ENCODE results near the gene MED13.
"Not testable (repeated sequence)": the region's sequence is repeated elsewhere in the genome, so short reads cannot be mapped to it uniquely, and the experiment has no call there.

The MED13 gene

DNA sequence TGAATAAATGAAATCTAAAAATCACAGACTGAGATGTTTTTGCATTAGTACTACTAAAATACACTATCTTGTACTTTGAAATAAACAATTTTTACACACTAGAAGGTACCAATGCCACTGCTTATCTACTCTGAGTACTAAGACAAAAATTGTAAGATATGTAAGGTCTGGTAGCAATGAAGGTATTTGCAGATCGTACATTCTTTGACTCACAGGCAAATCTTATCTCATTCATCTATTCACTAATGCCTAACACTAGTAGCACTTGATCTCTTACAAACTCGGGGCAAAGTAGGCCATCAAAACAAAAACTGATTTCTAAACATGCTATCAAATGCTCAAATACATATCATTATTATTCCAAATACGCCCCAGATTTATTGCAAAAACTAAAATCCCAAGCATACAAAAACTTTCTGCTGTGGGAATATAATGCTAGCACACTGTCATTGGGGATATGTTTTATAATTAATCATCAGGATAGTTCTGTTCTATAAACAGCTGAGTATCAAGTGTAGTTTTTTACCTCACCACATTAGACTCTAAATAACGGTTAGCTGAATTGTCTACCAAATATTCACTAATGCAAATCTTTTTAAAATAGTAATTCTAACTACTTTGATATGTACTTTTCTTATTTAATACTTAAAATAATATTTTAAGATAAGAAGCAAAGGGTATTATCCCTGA lies 68.0 kb downstream of the MED13 start:
- DNase-seq (ENCODE audit: low read depth, low spot score) = no peak

DNA sequence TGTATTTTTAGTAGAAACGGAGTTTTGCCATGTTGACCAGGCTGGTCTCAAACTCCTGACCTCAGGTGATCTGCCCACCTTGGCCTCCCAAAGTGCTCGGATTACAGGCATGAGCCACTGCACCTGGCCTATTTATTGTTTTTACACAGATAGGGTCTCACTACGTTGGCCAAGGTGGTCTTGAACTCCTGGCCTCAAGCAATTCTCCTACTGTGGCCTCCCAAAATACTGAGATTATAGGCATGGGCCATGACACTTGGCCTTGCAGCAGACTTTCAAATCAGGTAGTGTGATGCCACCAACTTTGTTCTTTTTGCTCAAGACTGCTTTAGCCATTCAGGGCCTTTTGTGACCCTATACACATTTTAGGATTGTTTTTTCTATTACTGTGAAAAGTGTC lies 75.6 kb downstream of the MED13 start:
- no peak for DNase-seq (ENCODE audit: low read depth, low spot score)

- no peak for DNase-seq (ENCODE audit: low read depth, low spot score)
These were observed 78.2 kb downstream of the MED13 start for GRCh38 chr17:61986898-61987297.

DNA sequence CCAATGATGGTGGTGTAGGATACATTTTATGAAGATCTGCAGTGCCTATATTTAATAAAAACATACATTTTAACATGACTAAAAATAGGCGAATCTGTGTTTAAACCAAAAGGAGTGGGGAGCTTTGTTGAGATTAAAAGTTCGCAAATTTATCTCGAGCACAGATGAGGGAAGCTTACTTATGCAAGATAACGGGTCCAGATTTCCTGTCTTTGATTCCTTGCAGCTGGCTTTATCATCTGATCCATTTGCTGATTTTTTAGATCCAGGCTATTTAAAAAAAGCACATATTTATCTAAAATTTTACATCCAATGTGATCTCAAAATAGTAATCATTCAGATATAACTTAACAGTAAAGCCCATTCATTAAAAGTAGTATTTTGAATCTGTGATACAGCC lies 80.3 kb downstream of the MED13 start:
- DNase-seq (ENCODE audit: low read depth, low spot score) = no peak

GRCh38 chr17:61981323-61981722 lies 83.8 kb downstream of the MED13 start:
- DNase-seq (ENCODE audit: low read depth, low spot score) = no peak

- no peak for DNase-seq (ENCODE audit: low read depth, low spot score)
These were observed 84.5 kb downstream of the MED13 start for GRCh38 chr17:61980535-61980934.

DNA sequence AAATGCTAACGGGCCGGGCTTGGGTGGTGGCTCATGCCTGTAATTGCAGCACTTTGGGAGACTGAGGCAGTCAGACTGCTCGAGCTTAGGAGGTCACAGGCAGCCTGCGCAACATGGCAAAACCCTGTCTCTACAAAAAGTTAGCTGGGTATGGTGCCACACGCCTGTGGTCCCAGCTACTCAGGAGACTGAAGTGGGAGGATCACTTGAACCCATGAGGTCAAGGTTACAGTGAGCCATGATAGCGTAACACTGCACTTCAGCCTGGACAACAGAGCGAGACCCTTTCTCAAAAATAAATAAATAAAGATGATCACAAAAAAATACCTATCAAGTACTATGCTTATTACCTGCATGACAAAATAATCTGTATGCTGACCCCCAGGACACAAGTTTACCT lies 91.0 kb downstream of the MED13 start:
- no peak for DNase-seq (ENCODE audit: low read depth, low spot score)

GRCh38 chr17:61972311-61972710 lies 92.8 kb downstream of the MED13 start:
- no peak for DNase-seq (ENCODE audit: low read depth, low spot score)

DNA sequence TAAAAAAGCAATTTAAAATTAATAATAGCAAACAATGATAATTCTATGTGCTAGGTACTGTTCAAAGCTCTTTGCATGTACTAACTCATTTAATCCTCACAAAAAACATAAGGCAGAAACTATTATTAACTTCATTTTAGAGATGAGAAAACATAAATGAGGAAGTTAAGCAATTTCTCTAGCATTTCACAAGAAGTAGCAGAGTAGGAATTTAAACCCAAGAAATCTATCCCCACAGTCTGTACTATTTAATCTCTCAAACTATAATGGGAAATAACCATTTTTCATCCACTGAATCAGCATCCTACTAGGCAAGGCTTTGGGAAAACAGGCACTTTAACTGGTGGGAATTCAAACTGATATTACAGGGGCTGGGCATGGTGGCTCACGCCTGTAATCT lies 95.0 kb downstream of the MED13 start:
- no peak for DNase-seq (ENCODE audit: low read depth, low spot score)

DNA sequence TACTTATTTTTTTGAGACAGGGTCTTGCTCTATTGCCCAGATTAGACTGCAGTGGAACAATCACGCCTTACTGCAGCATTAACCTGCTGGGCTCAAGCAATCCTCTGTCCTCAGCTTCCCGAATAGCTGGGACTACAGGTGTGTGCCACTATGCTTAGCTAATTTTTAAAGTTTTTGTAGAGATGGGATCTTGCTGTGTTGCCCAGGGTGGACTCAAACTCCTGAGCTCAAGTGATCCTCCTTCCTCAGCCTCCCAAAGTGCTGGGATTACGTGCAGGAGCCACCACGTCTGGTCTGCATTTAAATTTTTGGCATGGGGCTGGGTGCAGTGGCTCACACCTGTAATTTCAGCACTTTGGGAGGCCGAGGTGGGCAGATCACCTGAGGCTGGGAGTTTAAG lies 96.3 kb downstream of the MED13 start:
- no peak for DNase-seq (ENCODE audit: low read depth, low spot score)

- DNase-seq (ENCODE audit: low read depth, low spot score) = no peak
These were observed 97.3 kb downstream of the MED13 start for GRCh38 chr17:61967729-61968128.

DNA sequence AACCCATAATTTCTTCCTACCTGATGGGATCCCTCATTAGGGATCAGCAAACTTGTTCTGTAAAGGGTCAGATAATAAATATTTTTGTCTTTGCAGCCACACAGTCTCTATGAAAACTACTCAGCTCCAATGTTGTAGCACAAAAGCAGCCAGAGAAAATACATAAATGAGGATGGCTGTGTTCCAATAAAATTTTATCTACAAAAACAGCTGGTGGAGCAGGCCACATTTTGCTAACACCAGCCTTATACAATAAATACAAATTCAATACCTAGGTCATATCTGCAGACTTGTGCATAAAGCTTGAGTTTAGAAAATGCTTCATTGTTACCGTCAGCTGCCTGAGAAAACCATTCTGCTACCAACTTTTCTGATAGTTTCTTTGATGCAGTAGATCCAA lies 98.9 kb downstream of the MED13 start:
- DNase-seq (ENCODE audit: low read depth, low spot score) = no peak

- DNase-seq (ENCODE audit: low read depth, low spot score) = no peak
These were observed 109.5 kb downstream of the MED13 start for GRCh38 chr17:61955619-61956018.

GRCh38 chr17:61947367-61948078 lies 117.6 kb downstream of the MED13 start:
- no peak for DNase-seq (ENCODE audit: low read depth, low spot score)

- DNase-seq (ENCODE audit: low read depth, low spot score) = no peak
These were observed 118.7 kb downstream of the MED13 start for GRCh38 chr17:61946359-61946758.

- no peak for DNase-seq (ENCODE audit: low read depth, low spot score)
These were observed 122.0 kb downstream of the MED13 start for GRCh38 chr17:61943117-61943516.

DNA sequence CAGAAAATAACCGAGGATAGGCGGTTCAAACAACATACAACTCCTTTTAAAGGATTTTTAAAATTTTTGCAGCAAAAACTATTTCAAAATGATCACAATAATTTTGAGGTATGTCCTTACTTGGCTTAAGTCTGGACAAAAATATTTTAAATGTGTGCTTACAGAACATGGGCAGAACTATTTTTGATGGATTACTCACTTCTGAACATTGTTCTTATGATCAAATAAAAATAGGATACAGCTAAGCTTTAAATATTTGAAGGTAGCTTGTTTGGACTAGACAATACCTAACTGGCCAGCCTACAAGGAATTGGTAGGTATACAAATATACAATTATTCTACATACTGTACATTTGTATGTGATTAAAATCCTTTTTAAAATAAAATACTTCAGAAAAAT lies 123.0 kb downstream of the MED13 start:
- no peak for DNase-seq (ENCODE audit: low read depth, low spot score)

DNA sequence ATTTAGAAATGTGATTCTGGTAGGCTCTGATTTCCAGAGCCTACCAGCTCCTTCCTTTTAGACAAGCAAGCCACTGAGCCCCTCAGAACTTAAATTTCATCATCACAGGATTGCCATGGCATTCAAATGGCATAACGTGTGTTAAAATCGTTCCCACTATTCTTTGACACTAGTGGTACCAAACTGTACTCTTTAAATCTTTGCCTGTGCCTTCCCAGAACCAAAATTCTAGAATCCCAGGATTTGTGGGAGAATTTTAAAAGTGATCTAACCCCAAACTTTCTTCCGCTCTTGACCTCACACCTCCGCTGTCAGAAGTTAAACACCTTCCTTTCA lies 137.0 kb downstream of the MED13 start:
- no peak for DNase-seq (ENCODE audit: low read depth, low spot score)

DNA sequence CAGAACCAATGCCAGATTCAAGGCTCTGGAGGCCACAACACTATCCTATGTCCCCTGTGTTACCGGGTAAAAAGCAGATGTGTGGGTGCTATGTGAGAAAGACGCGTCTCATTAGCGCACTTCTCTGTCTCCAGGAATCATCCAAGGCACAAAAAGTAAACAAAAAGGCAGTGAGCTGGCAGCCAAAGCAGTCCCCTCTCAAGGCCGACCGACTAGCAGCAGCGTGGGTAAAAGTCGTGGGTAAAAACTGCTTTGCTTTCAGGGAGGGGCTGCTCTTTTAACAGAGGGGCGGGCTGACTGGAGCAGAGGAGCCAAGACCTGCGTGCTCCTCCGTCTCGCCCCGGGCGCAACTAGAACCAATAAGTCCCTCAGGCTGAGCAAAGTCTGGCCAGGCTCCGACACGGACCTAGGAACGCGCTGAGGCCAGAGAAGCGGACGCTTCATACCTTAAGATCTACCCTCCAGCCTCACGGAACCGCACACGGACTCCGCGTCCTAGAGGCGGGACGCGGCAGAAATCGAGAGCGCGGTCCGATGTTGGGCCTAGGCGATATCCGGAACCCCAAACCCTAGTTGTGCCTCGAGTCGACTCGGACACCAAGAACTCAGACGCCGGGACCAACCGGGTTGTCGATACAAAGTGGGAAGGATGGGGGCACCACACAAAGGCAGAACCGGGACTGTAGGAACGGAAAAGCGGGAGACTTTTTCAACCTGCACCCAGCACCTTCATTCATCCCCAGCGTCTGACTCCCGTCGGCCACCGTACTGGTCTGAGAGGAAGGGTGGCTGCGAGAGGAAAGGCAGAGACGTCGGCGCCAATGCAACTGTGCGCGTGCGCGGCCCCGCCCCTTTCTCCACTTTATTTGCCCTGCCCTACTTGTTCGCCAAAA lies 137.6 kb downstream of the MED13 start, which contains the start of gene INTS2:
INTS2 (minus strand) TSS at position 775 of the 893 bp plus-strand sequence. CDS start 1,338 bp downstream, outside the sequence.
- DNase-seq (ENCODE audit: low read depth, low spot score) = peak; percentile 82

- no peak for DNase-seq (ENCODE audit: low read depth, low spot score)
These were observed 138.3 kb downstream of the MED13 start for GRCh38 chr17:61926826-61927207.

- not testable (repeated sequence) for DNase-seq (ENCODE audit: low read depth, low spot score)
These were observed 149.9 kb downstream of the MED13 start for GRCh38 chr17:61915162-61915561.

DNA sequence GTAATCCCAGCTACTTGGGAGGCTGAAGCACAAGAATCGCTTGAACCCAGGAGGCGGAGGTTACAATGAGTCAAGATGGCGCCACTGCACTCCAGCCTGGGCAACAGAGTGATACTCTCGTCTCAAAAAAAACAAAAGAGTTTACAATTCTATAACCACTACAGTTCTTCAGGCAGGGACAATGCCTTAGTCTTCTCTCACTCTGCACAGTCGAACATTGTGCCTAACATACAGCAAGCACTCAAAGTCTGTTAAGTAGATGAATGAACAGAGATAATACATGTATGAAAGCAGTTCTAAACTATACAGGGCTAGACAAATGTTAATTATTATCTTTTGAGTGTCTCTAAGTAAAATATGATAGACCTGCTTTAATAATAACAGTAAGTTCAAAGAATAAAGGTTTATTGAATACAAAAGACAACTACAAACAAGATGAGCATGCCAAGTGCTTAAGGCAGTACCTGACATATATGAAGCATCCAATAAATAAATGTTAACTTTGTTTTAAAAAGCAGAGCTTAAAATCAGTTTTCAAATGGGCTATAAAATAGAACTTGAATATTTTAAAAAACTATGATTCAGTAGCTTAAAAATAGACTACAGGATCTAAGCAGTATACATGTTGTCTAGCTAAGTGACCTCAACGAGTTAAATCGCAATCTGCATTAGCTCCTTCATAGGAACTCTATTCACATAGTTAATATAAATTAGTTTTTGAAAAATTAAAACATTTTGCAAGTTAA lies 156.6 kb downstream of the MED13 start:
- DNase-seq (ENCODE audit: low read depth, low spot score) = no peak
